Measurements from ENCODE around the gene SAMD11. TPM values are rescaled to one million over a fixed set of nuclear protein-coding genes. Genes with fewer than 3 reads are reported as not detected.

SAMD11 gene
- total and polyA plus RNA-seq, 8 donors, result 3.5 to 23.3 (median 4.6) TPM; not detected in 1

DNA sequence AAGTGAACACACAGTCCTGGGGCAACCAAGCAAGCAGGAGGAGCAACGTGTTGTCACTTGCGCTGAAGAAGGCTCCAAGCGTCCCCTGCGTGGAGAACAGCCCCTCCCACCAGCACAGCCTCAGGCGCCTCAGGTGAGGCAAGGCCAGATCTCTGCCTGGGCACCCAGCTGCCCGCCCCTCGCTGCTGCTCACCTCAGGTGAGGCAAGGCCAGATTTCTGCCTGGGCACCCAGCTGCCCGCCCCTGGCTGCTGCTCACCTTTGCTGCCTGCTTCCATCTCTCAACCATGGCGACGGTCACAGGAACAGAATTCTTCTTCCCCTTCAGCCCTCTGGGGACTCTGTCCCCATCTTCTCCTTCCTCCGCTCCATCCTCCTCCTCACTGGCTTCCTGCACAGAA lies 32.9 kb downstream of the SAMD11 start:
- 85 to 96% (median 90%) methylated on average over 6 to 11 of the region's 11 CpGs for WGBS, 5 donors
- no peak for DNase-seq
- TF ChIP-seq POLR2AphosphoS5 (IDR thresholded peaks at IDR 0.05), result no peak
- TF ChIP-seq EP300 (IDR thresholded peaks at IDR 0.05), result no peak
- no peak for TF ChIP-seq POLR2A (IDR thresholded peaks at IDR 0.05)
- no peak for TF ChIP-seq CTCF (IDR thresholded peaks at IDR 0.05)
- Histone ChIP-seq H3K27me3 (peaks cover 0 to 6% (median 0%) of the 10 kb centered on the region in 3 donors), H3K4me1 (peaks cover 28 to 42% (median 42%) of the 10 kb centered on the region in 4 donors), H3K36me3 (peaks cover 54 to 58% (median 56%) of the 10 kb centered on the region in 4 donors), H3K9me3 (no peaks in the 10 kb centered on the region), H3K27ac (no peak overlapping the region), H3K4me3 (no peak overlapping the region)
- intact Hi-C loops (cut with DNase I; ENCODE audit: low total_unique reads), result no loop called here

DNA sequence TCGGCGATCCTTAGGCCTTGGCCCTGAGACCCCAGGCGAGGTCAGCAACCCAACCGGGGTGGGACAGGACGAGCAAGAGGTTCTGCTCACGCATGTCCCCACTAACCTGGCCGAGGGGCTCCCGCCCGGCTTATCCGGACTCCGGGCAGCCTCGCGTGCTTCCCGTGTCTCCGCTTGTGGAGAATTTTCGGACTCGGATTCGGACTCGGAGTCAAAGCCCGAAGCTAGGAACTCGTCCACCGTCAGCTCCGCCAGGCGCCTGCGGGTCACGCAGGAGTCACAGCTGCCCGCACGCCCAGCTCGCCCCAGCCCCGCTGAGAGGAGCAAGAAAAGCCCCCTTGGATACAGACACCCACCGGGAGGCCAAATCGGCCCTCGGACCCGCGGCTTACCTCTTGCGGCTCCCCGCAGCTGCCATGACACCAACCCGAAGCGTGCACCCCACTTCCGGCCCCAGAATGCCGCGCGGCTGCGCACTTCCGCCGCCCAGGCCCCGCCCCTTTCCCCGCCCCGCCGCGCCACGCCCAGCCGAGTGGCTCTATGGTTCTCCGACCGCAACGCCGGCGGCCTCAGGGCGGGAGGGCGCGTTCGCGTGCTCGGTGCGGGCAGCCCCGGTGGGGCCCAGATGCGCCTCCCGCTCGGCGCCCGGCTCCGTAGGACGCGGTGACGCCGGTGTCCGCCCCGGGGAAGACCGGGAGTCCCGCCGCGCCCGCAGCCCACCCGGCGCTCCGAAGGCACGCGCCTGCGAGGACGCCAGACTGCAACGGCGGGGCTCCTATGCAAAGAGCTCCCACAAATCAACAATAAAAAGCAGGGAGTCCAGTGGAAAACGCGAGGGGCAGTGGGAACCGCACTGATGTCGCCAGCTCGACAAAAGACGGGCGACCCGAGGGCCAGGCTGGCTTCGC lies 35.4 kb downstream of the SAMD11 start, which contains the start of gene NOC2L:
TSS of gene NOC2L (minus strand) at position 434 of the 908 bp plus-strand sequence. CDS start at position 418, 16 bp downstream.
- H3K27ac ChIP-seq, result peak within 1 kb of the TSS in 4 of 5 donors; percentile 50 to 80 (median 74)

DNA sequence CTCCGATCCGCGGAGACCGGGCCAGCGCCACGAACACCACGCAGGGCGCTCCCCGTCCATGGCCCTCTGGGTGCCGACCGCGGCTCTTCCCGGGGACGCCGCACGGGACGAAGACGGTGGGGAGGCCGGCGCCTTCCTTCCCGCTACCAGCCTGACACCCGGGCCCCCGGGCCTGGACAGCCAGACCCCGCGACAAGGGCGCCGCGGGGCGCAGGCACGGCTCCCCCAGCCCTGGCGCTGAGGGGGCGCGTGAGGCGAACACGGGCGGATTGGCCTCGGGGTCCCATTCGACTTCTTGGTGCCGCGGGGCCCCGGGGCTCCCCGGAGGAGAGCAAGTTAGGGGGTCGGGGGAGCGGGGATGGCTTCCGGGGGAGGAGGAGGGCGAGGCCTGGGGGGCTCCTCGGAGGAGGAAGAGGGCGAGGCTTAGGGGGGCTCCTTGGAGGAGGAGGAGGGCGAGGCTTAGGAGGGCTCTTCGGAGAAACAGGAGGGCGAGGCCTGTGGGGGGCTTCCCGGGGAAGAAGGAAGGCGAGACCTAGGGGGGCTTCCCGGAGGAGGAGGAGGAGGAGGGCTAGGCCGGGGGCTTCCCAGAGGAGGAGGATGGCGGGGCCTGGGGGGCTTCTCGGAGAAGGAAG lies 36.1 kb downstream of the SAMD11 start:
- H3K27ac ChIP-seq, result peak overlapping the region in 2 of 5 donors; percentile 72 to 80
- no peaks in the 10 kb centered on the region for H3K9me3 ChIP-seq
- DNase-seq, result no peak
- 17 to 26% (median 22%) methylated on average over 23 to 57 of the region's 57 CpGs for WGBS, 5 donors
- intact Hi-C loops (cut with DNase I; ENCODE audit: low total_unique reads), result no loop called here
- peaks cover 0 to 6% (median 0%) of the 10 kb centered on the region in 3 donors for H3K27me3 ChIP-seq
- peaks cover 33 to 53% (median 46%) of the 10 kb centered on the region in 4 donors for H3K36me3 ChIP-seq
- H3K4me3 ChIP-seq, result peak overlapping the region; percentile 99 to 100 (median 100)
- H3K4me1 ChIP-seq, result peaks cover 29 to 45% (median 43%) of the 10 kb centered on the region in 4 donors
- no peak for TF ChIP-seq EP300 (IDR thresholded peaks at IDR 0.05)
- TF ChIP-seq POLR2AphosphoS5 (IDR thresholded peaks at IDR 0.05), result no peak
- TF ChIP-seq POLR2A (IDR thresholded peaks at IDR 0.05), result no peak
- TF ChIP-seq CTCF (IDR thresholded peaks at IDR 0.05), result no peak

More for the DNA sequence above, 35.4 kb downstream of the SAMD11 start, which contains the start of gene NOC2L:
- intact Hi-C loops (cut with DNase I; ENCODE audit: low total_unique reads), result no loop called here
- peaks cover 0 to 6% (median 0%) of the 10 kb centered on the region in 3 donors for H3K27me3 ChIP-seq
- H3K36me3 ChIP-seq, result peaks cover 41 to 57% (median 51%) of the 10 kb centered on the region in 4 donors
- 0 to 9% (median 6%) methylated on average over 38 to 101 of the region's 101 CpGs for WGBS, 5 donors
- TF ChIP-seq POLR2A (IDR thresholded peaks at IDR 0.05) (no peak), POLR2AphosphoS5 (IDR thresholded peaks at IDR 0.05) (peak; percentile 35 to 76 (median 44))
- peak; percentile 96 to 97 for DNase-seq
- no peaks in the 10 kb centered on the region for H3K9me3 ChIP-seq
- H3K4me1 ChIP-seq, result peaks cover 29 to 45% (median 43%) of the 10 kb centered on the region in 4 donors
- peak within 1 kb of the TSS; percentile 99 to 100 (median 100) for H3K4me3 ChIP-seq

- Histone ChIP-seq H3K27me3 (peaks cover 0 to 6% (median 0%) of the 10 kb centered on the region in 3 donors), H3K9me3 (no peaks in the 10 kb centered on the region), H3K36me3 (peaks cover 26 to 49% (median 41%) of the 10 kb centered on the region in 4 donors), H3K4me1 (peaks cover 29 to 47% (median 44%) of the 10 kb centered on the region in 4 donors), H3K4me3 (peak within 1 kb of the TSS; percentile 99 to 100 (median 100)), H3K27ac (peak within 1 kb of the TSS in 2 of 5 donors; percentile 72 to 80)
- TF ChIP-seq CTCF (IDR thresholded peaks at IDR 0.05), result no peak
- no peak for TF ChIP-seq EP300 (IDR thresholded peaks at IDR 0.05)
- no peak for TF ChIP-seq POLR2A (IDR thresholded peaks at IDR 0.05)
- no peak for TF ChIP-seq POLR2AphosphoS5 (IDR thresholded peaks at IDR 0.05)
- WGBS, 5 donors, result 0 to 3% (median 1%) methylated on average over 26 to 108 of the region's 109 CpGs
- intact Hi-C loops (cut with DNase I; ENCODE audit: low total_unique reads), result no loop called here
- DNase-seq, result peak; percentile 80 to 88
Observed at GRCh38 chr1:960363-961131, 36.8 kb downstream of the SAMD11 start, which contains the start of gene KLHL17. TSS of gene KLHL17 (plus strand) at chr1:960584. CDS start at chr1:960694, 110 bp downstream.
